Spleen (tissue), 7 donors: ENCODE results near the gene BCOR.

Source experiments
- CTCF ChIP-seq, 11 experiments: fragments of 200-600 bp in 7 of 11; fragments of 450-650 bp in 4 of 11; sonication (generic) in 4 of 11; IDR thresholded peaks in 8 of 11; conservative IDR thresholded peaks in 3 of 11; 1 replicate in 7 of 11; 2 replicates in 4 of 11; pipeline versions ENCODE4 v1.4.0 to v1.8.0; 2016 to 2021; ENCODE audit warnings: antibody characterized with exemption in 11 of 11, inconsistent platforms in 4 of 11, mild to moderate bottlenecking in 1 of 11
- POLR2A ChIP-seq, 3 donors: fragments of 450-650 bp; IDR thresholded peaks; one replicate each; pipeline ENCODE4 v1.5.1; 2017; ENCODE audit warnings: antibody characterized with exemption in 3 of 3, mild to moderate bottlenecking in 1 of 3
- donor health status: DM: no; HTN: no; CAD: no; lungs with moderate emphysema.
- donor health status: DM: no; HTN: no; CAD: no.
- donor health status: DM: no; HTN: no; CAD: no.

DNA sequence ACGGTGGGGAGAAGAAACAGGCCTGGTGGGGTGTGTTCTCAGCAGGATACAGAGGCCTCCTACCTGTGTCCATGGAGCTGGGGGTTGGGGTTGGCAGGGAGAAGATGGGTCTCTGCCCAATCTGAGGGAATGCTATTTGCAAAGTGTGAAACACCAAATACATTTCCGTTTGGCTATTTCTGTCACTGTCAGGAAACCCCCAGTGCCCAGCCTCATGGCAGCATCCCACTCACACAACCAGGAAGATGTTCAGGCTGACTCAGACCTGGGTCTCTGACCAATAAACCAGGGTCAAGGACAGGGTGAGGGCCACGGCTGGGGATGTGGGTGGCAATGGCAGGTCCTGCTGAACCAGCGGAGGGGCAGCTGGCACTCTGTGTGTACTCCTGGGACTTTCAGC, 41.3 kb downstream of the BCOR start:
- TF ChIP-seq CTCF (IDR thresholded peaks at IDR 0.05 in 8 of 11, conservative IDR thresholded peaks at IDR 0.05 in 3 of 11) (no peak), POLR2A (IDR thresholded peaks at IDR 0.05) (no peak)
